Measurements from ENCODE around the gene LIN54.

Gene LIN54

DNA sequence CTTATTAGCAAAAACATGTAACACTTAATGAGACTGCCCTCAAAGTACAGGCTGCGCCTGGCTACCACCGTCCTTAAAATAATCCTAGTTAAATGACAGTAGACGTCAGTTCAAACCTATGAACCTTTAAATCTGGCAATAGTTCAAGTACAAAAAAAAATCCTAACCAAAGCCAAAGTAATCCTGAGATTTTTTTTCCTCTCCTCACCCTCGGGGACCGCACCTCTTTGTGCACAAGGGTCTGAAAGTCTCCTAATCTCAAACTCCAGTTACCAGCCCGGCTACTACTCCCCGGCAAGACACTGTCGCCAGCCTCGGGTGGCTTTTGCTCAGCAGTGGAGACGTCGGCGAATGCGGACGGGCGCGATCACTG lies 120.1 kb downstream of the LIN54 start:
- no peak for DNase-seq (ENCODE audit: low read depth, low spot score)
- POLR2A ChIA-PET: no interaction called here
- peak overlapping the region; percentile 89 for H3K4me3 ChIP-seq (ENCODE audit: low read depth, low read length)
- no peak for TF ChIP-seq CTCF (IDR thresholded peaks at IDR 0.05; ENCODE audit: insufficient read depth, low read length, missing control alignments)
- CTCF ChIA-PET: no interaction called here

GRCh38 chr4:82889287-82889686 lies 121.3 kb downstream of the LIN54 start:
- TF ChIP-seq CTCF (IDR thresholded peaks at IDR 0.05; ENCODE audit: insufficient read depth, low read length, missing control alignments): no peak
- H3K4me3 ChIP-seq (ENCODE audit: low read depth, low read length): peak overlapping the region; percentile 89
- POLR2A ChIA-PET: interaction anchor here (0.5 to 2.5 kb wide), 4 partner anchors 11 to 146 kb away, joined by 3 to 10 read pairs (median 3); partner anchors contain the start of genes COPS4 and THAP9
- no peak for DNase-seq (ENCODE audit: low read depth, low spot score)
- CTCF ChIA-PET: interaction anchor here (0.8 to 1.4 kb wide), 3 partner anchors 9 to 393 kb away, joined by 3 to 4 read pairs (median 4); no protein-coding TSS in a partner anchor

DNA sequence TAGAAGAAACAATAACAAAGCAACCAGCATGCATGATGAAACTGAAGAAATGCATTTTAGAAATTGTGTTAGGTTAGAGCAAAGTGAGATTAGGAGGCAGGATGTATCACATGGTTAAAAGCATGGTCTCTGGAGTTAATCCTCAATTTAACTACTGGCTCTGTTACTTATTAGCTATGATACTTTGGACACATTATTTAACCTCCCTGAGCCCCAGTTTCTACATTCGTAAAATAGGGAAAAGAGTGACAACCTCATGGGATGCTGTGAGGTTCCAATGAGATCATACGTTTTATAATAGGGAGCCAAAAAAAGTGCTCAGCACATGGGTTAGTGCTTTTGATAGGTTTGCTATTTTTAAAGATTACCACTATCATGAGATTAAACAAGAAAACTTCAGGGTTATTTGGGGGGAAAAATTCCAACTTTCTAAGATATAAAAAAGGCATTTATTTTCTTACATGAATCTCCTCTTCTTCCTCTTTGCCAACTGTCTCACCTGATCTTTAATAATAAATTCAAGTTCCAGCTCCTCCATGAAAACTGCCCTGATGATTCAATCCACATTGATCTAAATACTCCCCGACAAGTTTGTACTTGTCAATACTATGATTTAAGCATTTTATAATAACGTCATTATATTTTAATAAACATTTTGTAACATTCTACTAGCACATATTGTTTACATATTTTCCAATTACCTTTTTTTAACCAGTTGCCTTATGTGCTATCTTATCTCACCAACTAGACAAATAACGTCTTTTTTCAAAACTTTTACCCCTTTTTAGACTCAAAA lies 124.3 kb downstream of the LIN54 start:
- ChIA-PET CTCF (interaction anchor here (1.5 to 1.9 kb wide), 3 partner anchors 13 to 398 kb away, joined by 3 to 5 read pairs (median 4); partner anchors contain the start of gene COQ2), POLR2A (interaction anchor here (1.0 kb wide), 2 partner anchors 14 to 149 kb away, joined by 3 to 4 read pairs; partner anchors contain the start of genes COPS4 and THAP9)
- no peak for TF ChIP-seq CTCF (IDR thresholded peaks at IDR 0.05; ENCODE audit: insufficient read depth, low read length, missing control alignments)
- no peak overlapping the region; the same call in 1 of the 2 replicates for H3K4me3 ChIP-seq (ENCODE audit: low read depth, low read length)
- DNase-seq (ENCODE audit: low read depth, low spot score): no peak

- ChIA-PET POLR2A (interaction anchor here (0.5 to 1.0 kb wide), 2 partner anchors 15 to 396 kb away, joined by 4 read pairs; partner anchors contain the start of gene THAP9), CTCF (interaction anchor here (1.5 kb wide), 1 partner anchor 34 kb away, joined by 3 read pairs; no protein-coding TSS in a partner anchor)
- no peak overlapping the region for H3K4me3 ChIP-seq (ENCODE audit: low read depth, low read length)
- TF ChIP-seq CTCF (IDR thresholded peaks at IDR 0.05; ENCODE audit: insufficient read depth, low read length, missing control alignments): no peak
- no peak for DNase-seq (ENCODE audit: low read depth, low spot score)
Measured at GRCh38 chr4:82885410-82885809, 125.2 kb downstream of the LIN54 start.
